ENCODE measurements around the gene GLIS1. TPM values are rescaled to one million over a fixed set of nuclear protein-coding genes. Genes with fewer than 3 reads are reported as not detected.

The GLIS1 gene
- total and polyA plus RNA-seq, 10 of the 15 experiments (the other 5 are each of a cell fraction or from before 2014, with no cell fraction given) = not detected

- no peaks in the 10 kb centered on the region for H3K4me1 ChIP-seq (ENCODE audit: control insufficient read depth, insufficient read depth, low read length)
- ChIA-PET CTCF (no interaction called here), SMC1A (ENCODE audit: uncharacterized antibody, unreplicated experiment) (no interaction called here), RAD21 (ENCODE audit: unreplicated experiment) (no interaction called here), POLR2A (no interaction called here)
- no peaks in the 10 kb centered on the region for H3K79me2 ChIP-seq (ENCODE audit: control insufficient read depth, insufficient read depth, low read length)
- H3K4me2 ChIP-seq (ENCODE audit: control insufficient read depth, insufficient read depth) = no peak overlapping the region
- peak; percentile 27 for TF ChIP-seq PBX3 (IDR thresholded peaks at IDR 0.05; ENCODE audit: insufficient replicate concordance, low read depth, low read length)
- TF ChIP-seq POU2F2 (IDR thresholded peaks at IDR 0.05; ENCODE audit: borderline replicate concordance, low read depth, low read length) = no peak
- WGBS (ENCODE audit: insufficient coverage, insufficient replicate concordance, low lambda C conversion rate, missing lambda C conversion rate) = 29% methylated on average over 6 of the region's 6 CpGs
- intact Hi-C loops (cut with micrococcal nuclease; ENCODE audit: unreplicated experiment) = no loop called here
- no peak overlapping the region for H3K27ac ChIP-seq (ENCODE audit: control insufficient read depth, insufficient read depth)
- no TSS peak for BruUV-seq (replicated peaks)
- no peaks in the 10 kb centered on the region for H3K9me3 ChIP-seq (replicated peaks; ENCODE audit: control insufficient read depth, insufficient read depth, low read length)
- in situ Hi-C loops (cut with MboI) = no loop called here
- no peak overlapping the region for H3K9ac ChIP-seq (ENCODE audit: control insufficient read depth, insufficient read depth, low read length)
- no peak for ATAC-seq
- no peak overlapping the region for H2AFZ ChIP-seq (ENCODE audit: control insufficient read depth, low read depth, low read length)
- FAIRE-seq = no peak
- no peaks in the 10 kb centered on the region for H3K36me3 ChIP-seq (ENCODE audit: control insufficient read depth in 2 of 2, insufficient read depth in 2 of 2, low read length in 1 of 2)
- peaks cover 0 to 4% of the 10 kb centered on the region in 2 experiments; a peak in 2 of 4 replicates for H3K27me3 ChIP-seq (replicated peaks in 1 of 2; ENCODE audit: control insufficient read depth in 2 of 2, insufficient read depth in 2 of 2, low read length in 1 of 2)
- no peaks in the 10 kb centered on the region for H4K20me1 ChIP-seq (ENCODE audit: control insufficient read depth, insufficient read depth)
- no peak overlapping the region for H3K4me3 ChIP-seq
- DNase-seq (ENCODE audit: low read depth, low spot score) = no peak
Measured at GRCh38 chr1:53631622-53632310, 107.2 kb downstream of the GLIS1 start.

- no peak overlapping the region for H3K4me3 ChIP-seq
- BruUV-seq (replicated peaks) = no TSS peak
- H3K36me3 ChIP-seq (ENCODE audit: control insufficient read depth in 2 of 2, insufficient read depth in 2 of 2, low read length in 1 of 2) = no peaks in the 10 kb centered on the region
- no peaks in the 10 kb centered on the region for H3K79me2 ChIP-seq (ENCODE audit: control insufficient read depth, insufficient read depth, low read length)
- ChIA-PET CTCF (interaction anchor here (0.6 kb wide), 1 partner anchor 27 kb away, joined by 3 read pairs; no protein-coding TSS in a partner anchor), SMC1A (ENCODE audit: uncharacterized antibody, unreplicated experiment) (no interaction called here), POLR2A (no interaction called here), RAD21 (ENCODE audit: unreplicated experiment) (no interaction called here)
- TF ChIP-seq NFIC (IDR thresholded peaks at IDR 0.05; ENCODE audit: low read depth, low read length) (no peak), ATF7 (IDR thresholded peaks at IDR 0.05; ENCODE audit: low read depth) (no peak)
- no peaks in the 10 kb centered on the region for H3K4me1 ChIP-seq (ENCODE audit: control insufficient read depth, insufficient read depth, low read length)
- no peak overlapping the region for H3K27ac ChIP-seq (ENCODE audit: control insufficient read depth, insufficient read depth)
- ATAC-seq = no peak
- H2AFZ ChIP-seq (ENCODE audit: control insufficient read depth, low read depth, low read length) = no peak overlapping the region
- in situ Hi-C loops (cut with MboI) = no loop called here
- no peak overlapping the region for H3K9ac ChIP-seq (ENCODE audit: control insufficient read depth, insufficient read depth, low read length)
- H4K20me1 ChIP-seq (ENCODE audit: control insufficient read depth, insufficient read depth) = no peaks in the 10 kb centered on the region
- intact Hi-C loops (cut with micrococcal nuclease; ENCODE audit: unreplicated experiment) = no loop called here
- DNase-seq (ENCODE audit: low read depth, low spot score) = no peak
- no peak for FAIRE-seq
- WGBS (ENCODE audit: insufficient coverage, insufficient replicate concordance, low lambda C conversion rate, missing lambda C conversion rate) = 32% methylated on average over 7 of the region's 7 CpGs
- no peaks in the 10 kb centered on the region for H3K9me3 ChIP-seq (replicated peaks; ENCODE audit: control insufficient read depth, insufficient read depth, low read length)
- no peak overlapping the region for H3K4me2 ChIP-seq (ENCODE audit: control insufficient read depth, insufficient read depth)
- H3K27me3 ChIP-seq (replicated peaks in 1 of 2; ENCODE audit: control insufficient read depth in 2 of 2, insufficient read depth in 2 of 2, low read length in 1 of 2) = peaks cover 0 to 4% of the 10 kb centered on the region in 2 experiments; a peak in 3 of 4 replicates
Measured at GRCh38 chr1:53629101-53629691, 109.8 kb downstream of the GLIS1 start.

Measured in GM12878 (cell line).